Inflammatory macrophage treated with lipopolysaccharide for 1 hour (primary cell): Measurements from ENCODE around the gene SERPINA9.
A peak's percentile ranks its signal among the peaks of the same experiment; 100 is the strongest.

ENCODE experiments used
- DNase-seq, 2 donors: peaks; one replicate each; pipeline ENCODE4 v3.0.0-alpha.2; 2020 to 2022

SERPINA9 gene

GRCh38 chr14:94461526-94462218 lies 14.3 kb downstream of the SERPINA9 start:
- DNase-seq: no peak

GRCh38 chr14:94460631-94461416 lies 15.2 kb downstream of the SERPINA9 start:
- DNase-seq: no peak

GRCh38 chr14:94458558-94459205 lies 17.3 kb downstream of the SERPINA9 start:
- DNase-seq: peak in 1 of 2 donors; percentile 60

GRCh38 chr14:94458096-94458495 lies 17.9 kb downstream of the SERPINA9 start:
- no peak for DNase-seq

- DNase-seq: no peak
Measured at GRCh38 chr14:94455928-94456327, 20.1 kb downstream of the SERPINA9 start.

- DNase-seq: no peak
Measured at GRCh38 chr14:94451826-94452225, 24.2 kb downstream of the SERPINA9 start.

- DNase-seq: no peak
Measured at GRCh38 chr14:94451091-94451771, 24.8 kb downstream of the SERPINA9 start.

- no peak for DNase-seq
Measured at GRCh38 chr14:94450722-94451090, 25.3 kb downstream of the SERPINA9 start.

- DNase-seq: no peak
Measured at GRCh38 chr14:94449930-94450329, 26.1 kb downstream of the SERPINA9 start.

GRCh38 chr14:94448071-94448808 lies 27.8 kb downstream of the SERPINA9 start:
- no peak for DNase-seq

GRCh38 chr14:94447206-94447605 lies 28.8 kb downstream of the SERPINA9 start:
- no peak for DNase-seq

GRCh38 chr14:94446126-94446525 lies 29.9 kb downstream of the SERPINA9 start:
- no peak for DNase-seq

- no peak for DNase-seq
Measured at GRCh38 chr14:94445003-94445402, 31.0 kb downstream of the SERPINA9 start.

GRCh38 chr14:94441531-94442205 lies 34.3 kb downstream of the SERPINA9 start:
- no peak for DNase-seq

GRCh38 chr14:94441130-94441529 lies 34.9 kb downstream of the SERPINA9 start:
- DNase-seq: no peak

GRCh38 chr14:94439453-94440057 lies 36.4 kb downstream of the SERPINA9 start:
- no peak for DNase-seq

- no peak for DNase-seq
Measured at GRCh38 chr14:94428610-94429009, 47.4 kb downstream of the SERPINA9 start.

- DNase-seq: no peak
Measured at GRCh38 chr14:94427016-94427613, 48.9 kb downstream of the SERPINA9 start.

GRCh38 chr14:94426526-94426925 lies 49.5 kb downstream of the SERPINA9 start:
- no peak for DNase-seq

GRCh38 chr14:94424371-94424770 lies 51.6 kb downstream of the SERPINA9 start:
- no peak for DNase-seq

GRCh38 chr14:94423453-94424056 lies 52.4 kb downstream of the SERPINA9 start:
- DNase-seq: peak; percentile 70 to 92
